ENCODE results near the gene EHMT1. TPM values are rescaled to one million over a fixed set of nuclear protein-coding genes. Genes with fewer than 3 reads are reported as not detected.

EHMT1 gene
- polyA plus RNA-seq, 2 donors, result 26.6 to 42.3 TPM

GRCh38 chr9:137749511-137749910, 130.7 kb downstream of the EHMT1 start:
- Histone ChIP-seq H3K4me3 (ENCODE audit: low read depth in 1 of 2, low read length in 2 of 2) (no peak overlapping the region), H3K27me3 (ENCODE audit: control insufficient read depth in 1 of 2, insufficient read depth in 2 of 2, low read length in 2 of 2) (no peaks in the 10 kb centered on the region), H3K9me3 (ENCODE audit: control insufficient read depth in 2 of 2, insufficient read depth in 1 of 2, low read depth in 1 of 2, low read length in 1 of 2) (no peaks in the 10 kb centered on the region), H3K4me1 (ENCODE audit: control insufficient read depth in 2 of 2, insufficient read depth in 2 of 2, low read length in 1 of 2) (peaks cover 0 to 3% of the 10 kb centered on the region in 2 donors), H3K36me3 (ENCODE audit: control insufficient read depth in 2 of 2, insufficient read depth in 2 of 2, low read length in 1 of 2) (peaks cover 4 to 38% of the 10 kb centered on the region in 2 donors), H3K27ac (ENCODE audit: low read depth in 2 of 2, low read length in 1 of 2) (no peak overlapping the region)
- WGBS, 2 donors, result 87 to 90% methylated on average over 4 of the region's 4 CpGs

DNA sequence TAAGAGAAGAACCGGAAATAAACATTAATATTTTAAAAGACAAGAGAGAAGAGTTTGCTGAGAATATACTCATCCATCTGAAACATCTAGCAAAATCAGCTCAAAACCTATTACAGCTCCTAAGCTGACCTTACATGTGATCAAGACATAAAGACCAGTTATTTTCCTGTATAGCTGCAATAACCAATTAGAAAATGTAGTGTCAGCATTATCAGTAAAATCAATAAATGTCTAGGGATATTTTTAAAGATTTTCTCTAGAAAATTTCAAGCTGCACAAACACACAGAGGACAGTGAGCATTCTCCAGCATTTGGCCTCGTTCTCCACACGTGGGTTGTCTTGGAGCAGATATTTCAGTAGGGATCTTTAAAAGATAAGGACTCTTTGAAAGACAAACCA, 131.2 kb downstream of the EHMT1 start:
- no peak overlapping the region for H3K4me3 ChIP-seq (ENCODE audit: low read depth in 1 of 2, low read length in 2 of 2)
- no peaks in the 10 kb centered on the region for H3K27me3 ChIP-seq (ENCODE audit: control insufficient read depth in 1 of 2, insufficient read depth in 2 of 2, low read length in 2 of 2)
- peaks cover 0 to 3% of the 10 kb centered on the region in 2 donors for H3K9me3 ChIP-seq (ENCODE audit: control insufficient read depth in 2 of 2, insufficient read depth in 1 of 2, low read depth in 1 of 2, low read length in 1 of 2)
- WGBS, 2 donors, result 74 to 86% methylated on average over 3 of the region's 3 CpGs
- peaks cover 0 to 3% of the 10 kb centered on the region in 2 donors for H3K4me1 ChIP-seq (ENCODE audit: control insufficient read depth in 2 of 2, insufficient read depth in 2 of 2, low read length in 1 of 2)
- H3K36me3 ChIP-seq (ENCODE audit: control insufficient read depth in 2 of 2, insufficient read depth in 2 of 2, low read length in 1 of 2), result peaks cover 8 to 41% of the 10 kb centered on the region in 2 donors
- no peak overlapping the region for H3K27ac ChIP-seq (ENCODE audit: low read depth in 2 of 2, low read length in 1 of 2)

DNA sequence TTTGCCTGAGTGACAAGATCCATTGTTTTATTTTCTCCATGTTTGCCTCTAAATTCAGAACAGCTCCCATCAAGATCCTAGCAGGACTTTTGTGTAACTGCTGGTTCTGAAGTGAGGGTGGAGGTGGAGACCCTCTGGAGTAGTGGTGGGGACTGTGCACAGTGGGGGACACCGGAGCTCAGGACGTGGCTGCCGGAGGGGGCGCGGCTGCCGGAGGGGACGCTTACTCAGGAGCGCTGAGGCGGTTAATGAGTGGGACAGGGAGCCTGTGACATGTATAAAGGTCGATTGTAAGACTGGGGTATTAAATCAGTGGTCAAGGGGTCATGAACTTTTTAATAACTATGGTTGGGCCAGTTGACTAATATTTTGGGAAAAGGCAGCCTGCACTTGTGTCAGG, 131.8 kb downstream of the EHMT1 start:
- Histone ChIP-seq H3K27ac (ENCODE audit: low read depth in 2 of 2, low read length in 1 of 2) (no peak overlapping the region), H3K4me3 (ENCODE audit: low read depth in 1 of 2, low read length in 2 of 2) (no peak overlapping the region), H3K36me3 (ENCODE audit: control insufficient read depth in 2 of 2, insufficient read depth in 2 of 2, low read length in 1 of 2) (peaks cover 10 to 42% of the 10 kb centered on the region in 2 donors), H3K4me1 (ENCODE audit: control insufficient read depth in 2 of 2, insufficient read depth in 2 of 2, low read length in 1 of 2) (peaks cover 0 to 1% of the 10 kb centered on the region in 2 donors), H3K9me3 (ENCODE audit: control insufficient read depth in 2 of 2, insufficient read depth in 1 of 2, low read depth in 1 of 2, low read length in 1 of 2) (peaks cover 0 to 4% of the 10 kb centered on the region in 2 donors), H3K27me3 (ENCODE audit: control insufficient read depth in 1 of 2, insufficient read depth in 2 of 2, low read length in 2 of 2) (no peaks in the 10 kb centered on the region)
- 93 to 94% methylated on average over 10 of the region's 10 CpGs for WGBS, 2 donors

GRCh38 chr9:137751616-137752015, 132.8 kb downstream of the EHMT1 start:
- Histone ChIP-seq H3K9me3 (ENCODE audit: control insufficient read depth in 2 of 2, insufficient read depth in 1 of 2, low read depth in 1 of 2, low read length in 1 of 2) (peaks cover 0 to 4% of the 10 kb centered on the region in 2 donors), H3K4me3 (ENCODE audit: low read depth in 1 of 2, low read length in 2 of 2) (no peak overlapping the region), H3K4me1 (ENCODE audit: control insufficient read depth in 2 of 2, insufficient read depth in 2 of 2, low read length in 1 of 2) (no peaks in the 10 kb centered on the region), H3K36me3 (ENCODE audit: control insufficient read depth in 2 of 2, insufficient read depth in 2 of 2, low read length in 1 of 2) (peaks cover 10 to 40% of the 10 kb centered on the region in 2 donors), H3K27me3 (ENCODE audit: control insufficient read depth in 1 of 2, insufficient read depth in 2 of 2, low read length in 2 of 2) (no peaks in the 10 kb centered on the region), H3K27ac (ENCODE audit: low read depth in 2 of 2, low read length in 1 of 2) (no peak overlapping the region)
- 97 to 99% methylated on average over 5 of the region's 5 CpGs for WGBS, 2 donors

DNA sequence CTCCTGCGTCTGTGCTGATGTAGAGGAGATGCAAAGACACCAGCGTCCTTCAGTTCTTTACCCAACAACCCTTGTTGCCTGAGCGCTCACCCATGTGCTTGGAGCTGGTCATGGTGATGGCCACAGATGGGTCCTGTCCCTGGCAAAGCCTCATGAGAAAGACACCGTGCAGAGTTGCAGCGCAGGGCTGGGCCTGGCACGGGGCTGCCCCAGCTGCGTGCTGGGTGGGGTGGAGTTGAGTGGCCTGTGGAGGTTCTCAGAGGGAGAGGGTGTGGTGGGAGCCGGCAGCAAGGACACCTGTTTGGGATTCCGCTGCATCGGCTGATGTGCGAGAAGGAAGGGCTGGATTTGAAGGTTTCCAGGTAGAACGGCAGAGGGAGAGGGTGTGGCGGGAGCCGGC, 133.6 kb downstream of the EHMT1 start:
- Histone ChIP-seq H3K9me3 (ENCODE audit: control insufficient read depth in 2 of 2, insufficient read depth in 1 of 2, low read depth in 1 of 2, low read length in 1 of 2) (peaks cover 0 to 4% of the 10 kb centered on the region in 2 donors), H3K36me3 (ENCODE audit: control insufficient read depth in 2 of 2, insufficient read depth in 2 of 2, low read length in 1 of 2) (peaks cover 10 to 43% of the 10 kb centered on the region in 2 donors), H3K4me1 (ENCODE audit: control insufficient read depth in 2 of 2, insufficient read depth in 2 of 2, low read length in 1 of 2) (peaks cover 0 to 2% of the 10 kb centered on the region in 2 donors), H3K27ac (ENCODE audit: low read depth in 2 of 2, low read length in 1 of 2) (no peak overlapping the region), H3K4me3 (ENCODE audit: low read depth in 1 of 2, low read length in 2 of 2) (no peak overlapping the region), H3K27me3 (ENCODE audit: control insufficient read depth in 1 of 2, insufficient read depth in 2 of 2, low read length in 2 of 2) (no peaks in the 10 kb centered on the region)
- WGBS, 2 donors, result 89 to 97% methylated on average over 14 of the region's 14 CpGs

- H3K4me3 ChIP-seq (ENCODE audit: low read depth in 1 of 2, low read length in 2 of 2), result no peak overlapping the region
- 95% methylated on average over 22 of the region's 22 CpGs for WGBS, 2 donors
- no peaks in the 10 kb centered on the region for H3K27me3 ChIP-seq (ENCODE audit: control insufficient read depth in 1 of 2, insufficient read depth in 2 of 2, low read length in 2 of 2)
- H3K27ac ChIP-seq (ENCODE audit: low read depth in 2 of 2, low read length in 1 of 2), result no peak overlapping the region
- H3K36me3 ChIP-seq (ENCODE audit: control insufficient read depth in 2 of 2, insufficient read depth in 2 of 2, low read length in 1 of 2), result peaks cover 10 to 48% of the 10 kb centered on the region in 2 donors
- H3K4me1 ChIP-seq (ENCODE audit: control insufficient read depth in 2 of 2, insufficient read depth in 2 of 2, low read length in 1 of 2), result peaks cover 0 to 2% of the 10 kb centered on the region in 2 donors
- peaks cover 0 to 4% of the 10 kb centered on the region in 2 donors for H3K9me3 ChIP-seq (ENCODE audit: control insufficient read depth in 2 of 2, insufficient read depth in 1 of 2, low read depth in 1 of 2, low read length in 1 of 2)
Measured at GRCh38 chr9:137753192-137753765, 134.5 kb downstream of the EHMT1 start.

GRCh38 chr9:137755261-137755927, 136.6 kb downstream of the EHMT1 start:
- Histone ChIP-seq H3K27ac (ENCODE audit: low read depth in 2 of 2, low read length in 1 of 2) (no peak overlapping the region), H3K9me3 (ENCODE audit: control insufficient read depth in 2 of 2, insufficient read depth in 1 of 2, low read depth in 1 of 2, low read length in 1 of 2) (peaks cover 0 to 4% of the 10 kb centered on the region in 2 donors), H3K4me3 (ENCODE audit: low read depth in 1 of 2, low read length in 2 of 2) (no peak overlapping the region), H3K36me3 (ENCODE audit: control insufficient read depth in 2 of 2, insufficient read depth in 2 of 2, low read length in 1 of 2) (peaks cover 10 to 54% of the 10 kb centered on the region in 2 donors), H3K27me3 (ENCODE audit: control insufficient read depth in 1 of 2, insufficient read depth in 2 of 2, low read length in 2 of 2) (no peaks in the 10 kb centered on the region), H3K4me1 (ENCODE audit: control insufficient read depth in 2 of 2, insufficient read depth in 2 of 2, low read length in 1 of 2) (peaks cover 0 to 2% of the 10 kb centered on the region in 2 donors)
- WGBS, 2 donors, result 93 to 98% methylated on average over 7 of the region's 7 CpGs

DNA sequence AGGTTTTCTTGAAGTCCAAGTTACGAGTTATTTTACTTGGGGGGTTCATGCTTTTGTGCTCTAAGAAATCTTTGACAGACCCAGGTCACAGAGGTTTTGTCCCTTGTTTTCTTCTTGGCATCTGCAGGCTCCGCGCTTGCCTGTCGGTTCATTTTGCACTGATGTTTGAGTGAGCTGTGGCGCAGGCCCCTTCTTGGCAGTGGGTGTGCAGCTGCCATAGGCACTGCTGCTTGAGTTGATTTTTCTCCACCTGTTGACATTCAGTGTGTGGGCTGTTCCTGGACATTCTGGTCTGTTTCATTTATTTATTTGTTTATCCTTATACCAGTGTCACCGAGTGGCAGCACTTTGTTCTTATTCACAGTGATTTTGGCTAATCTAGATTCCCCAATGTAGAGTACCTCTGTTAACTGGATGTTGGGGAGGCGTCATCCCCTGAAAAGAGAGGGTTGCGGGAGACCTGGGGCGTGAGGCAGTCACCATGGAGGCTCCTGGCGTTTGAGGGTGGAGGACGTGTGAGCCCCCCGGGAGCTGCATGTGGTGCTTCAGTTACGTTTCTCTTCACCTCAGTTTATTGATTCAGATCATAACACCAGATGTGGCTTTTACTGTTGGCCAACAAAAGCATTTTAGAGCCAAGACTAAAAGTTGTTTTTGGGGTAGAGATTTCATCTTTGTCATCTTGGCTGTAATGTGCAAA, 137.4 kb downstream of the EHMT1 start:
- WGBS, 2 donors, result 89 to 90% methylated on average over 13 of the region's 13 CpGs
- H3K27ac ChIP-seq (ENCODE audit: low read depth in 2 of 2, low read length in 1 of 2), result no peak overlapping the region
- H3K4me3 ChIP-seq (ENCODE audit: low read depth in 1 of 2, low read length in 2 of 2), result no peak overlapping the region
- H3K27me3 ChIP-seq (ENCODE audit: control insufficient read depth in 1 of 2, insufficient read depth in 2 of 2, low read length in 2 of 2), result no peaks in the 10 kb centered on the region
- peaks cover 0 to 4% of the 10 kb centered on the region in 2 donors for H3K9me3 ChIP-seq (ENCODE audit: control insufficient read depth in 2 of 2, insufficient read depth in 1 of 2, low read depth in 1 of 2, low read length in 1 of 2)
- peaks cover 10 to 54% of the 10 kb centered on the region in 2 donors for H3K36me3 ChIP-seq (ENCODE audit: control insufficient read depth in 2 of 2, insufficient read depth in 2 of 2, low read length in 1 of 2)
- peaks cover 0 to 2% of the 10 kb centered on the region in 2 donors for H3K4me1 ChIP-seq (ENCODE audit: control insufficient read depth in 2 of 2, insufficient read depth in 2 of 2, low read length in 1 of 2)

- Histone ChIP-seq H3K27ac (ENCODE audit: low read depth in 2 of 2, low read length in 1 of 2) (no peak overlapping the region), H3K9me3 (ENCODE audit: control insufficient read depth in 2 of 2, insufficient read depth in 1 of 2, low read depth in 1 of 2, low read length in 1 of 2) (peaks cover 0 to 4% of the 10 kb centered on the region in 2 donors), H3K36me3 (ENCODE audit: control insufficient read depth in 2 of 2, insufficient read depth in 2 of 2, low read length in 1 of 2) (peaks cover 10 to 48% of the 10 kb centered on the region in 2 donors), H3K27me3 (ENCODE audit: control insufficient read depth in 1 of 2, insufficient read depth in 2 of 2, low read length in 2 of 2) (no peaks in the 10 kb centered on the region), H3K4me1 (ENCODE audit: control insufficient read depth in 2 of 2, insufficient read depth in 2 of 2, low read length in 1 of 2) (peaks cover 0 to 4% of the 10 kb centered on the region in 2 donors), H3K4me3 (ENCODE audit: low read depth in 1 of 2, low read length in 2 of 2) (no peak overlapping the region)
- WGBS, 2 donors, result 71 to 73% methylated on average over 10 of the region's 10 CpGs
Measured at GRCh38 chr9:137757139-137757538, 138.3 kb downstream of the EHMT1 start.

Data from esophagus (tissue), 2 donors.